Skin of body (tissue), 2 donors: ENCODE results near the gene AGO4. TPM values are rescaled to one million over a fixed set of nuclear protein-coding genes. Genes with fewer than 3 reads are reported as not detected.

Experiments used
- DNase-seq: peaks from one replicate; lab custom pipeline; 2025; lab: John Stamatoyannopoulos, UW
- total RNA-seq: library from RNA; depleted of rRNA; stranded (reverse); fragments of >200 nt; gene quantifications from one replicate; pipeline ENCODE4 v1.2.3, GENCODE V29; 2014

The AGO4 gene
- total RNA-seq, 1 donor from 2014 or later, result 21.6 TPM

- no peak for DNase-seq
These were observed 86.4 kb downstream of the AGO4 start for GRCh38 chr1:35894183-35894582.

- DNase-seq, result no peak
These were observed 86.8 kb downstream of the AGO4 start for GRCh38 chr1:35894656-35895055.

- DNase-seq, result no peak
These were observed 92.1 kb downstream of the AGO4 start for GRCh38 chr1:35899941-35900340.

- no peak for DNase-seq
These were observed 93.4 kb downstream of the AGO4 start for GRCh38 chr1:35901235-35901634.

GRCh38 chr1:35902671-35903070 lies 94.9 kb downstream of the AGO4 start:
- no peak for DNase-seq

Other genes with a start within 250 kb of the AGO4 start
- gene TFAP2E, start 234.7 kb upstream of the AGO4 start, total RNA-seq, result 0.59 TPM
- 15.1 TPM for gene PSMB2, start 166.5 kb upstream of the AGO4 start, total RNA-seq
- gene C1orf216, start 89.1 kb upstream of the AGO4 start, total RNA-seq, result 9.2 TPM
- gene CLSPN, start 38.0 kb upstream of the AGO4 start, total RNA-seq, result 9.9 TPM
- gene AGO1, start 75.2 kb downstream of the AGO4 start, total RNA-seq, result 9.5 TPM
- 17.9 TPM for gene AGO3, start 123.1 kb downstream of the AGO4 start, total RNA-seq